Germinal center (tissue), 1 donor: Measurements from ENCODE around the gene RPS27.
A peak's percentile ranks its signal among the peaks of the same experiment; 100 is the strongest.

Experiments used
- DNase-seq: peaks from one replicate; pipeline ENCODE4 v3.0.0; 2012; ENCODE audit warnings: mixed read lengths, low spot score

Gene RPS27

DNA sequence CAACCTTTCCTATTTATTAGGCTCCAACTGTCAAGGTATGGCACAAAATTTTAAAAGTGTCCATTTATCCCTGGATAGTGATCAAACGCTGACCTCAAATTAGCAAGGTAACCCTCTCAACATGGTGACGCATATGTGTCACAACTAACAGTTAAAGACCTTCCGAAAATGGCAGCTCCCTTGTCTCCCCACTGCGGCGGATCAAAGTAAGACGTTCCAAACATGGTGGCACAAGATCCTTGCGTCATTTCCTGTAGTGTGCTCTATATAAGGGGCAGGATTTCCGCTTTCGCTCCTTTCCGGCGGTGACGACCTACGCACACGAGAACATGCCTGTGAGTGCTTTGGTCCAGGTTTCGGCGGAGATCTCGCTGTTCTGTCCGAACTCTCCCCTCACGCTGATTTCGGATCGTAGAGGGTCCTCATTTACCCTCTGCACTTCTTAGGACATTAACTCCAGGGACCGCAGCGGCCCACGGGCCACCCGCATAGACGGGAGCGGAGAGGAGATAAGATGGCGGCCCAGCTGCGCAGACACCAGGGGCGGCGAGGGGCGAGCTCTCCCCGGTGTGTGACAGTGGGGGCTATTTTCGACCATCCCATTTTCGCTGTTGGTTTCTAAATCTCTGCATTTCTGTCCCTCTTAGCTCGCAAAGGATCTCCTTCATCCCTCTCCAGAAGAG is at the start of gene RPS27:
Gene RPS27, plus strand, starts transcription at position 295 of the 683 bp plus-strand sequence. Its CDS starts 35 bp downstream, at position 330.
- DNase-seq = peak; percentile 94

GRCh38 chr1:153941826-153942725 is 48.5 kb upstream of the RPS27 start:
- no peak for DNase-seq

- DNase-seq = no peak
Observed at GRCh38 chr1:153942766-153943549, 47.6 kb upstream of the RPS27 start.

DNA sequence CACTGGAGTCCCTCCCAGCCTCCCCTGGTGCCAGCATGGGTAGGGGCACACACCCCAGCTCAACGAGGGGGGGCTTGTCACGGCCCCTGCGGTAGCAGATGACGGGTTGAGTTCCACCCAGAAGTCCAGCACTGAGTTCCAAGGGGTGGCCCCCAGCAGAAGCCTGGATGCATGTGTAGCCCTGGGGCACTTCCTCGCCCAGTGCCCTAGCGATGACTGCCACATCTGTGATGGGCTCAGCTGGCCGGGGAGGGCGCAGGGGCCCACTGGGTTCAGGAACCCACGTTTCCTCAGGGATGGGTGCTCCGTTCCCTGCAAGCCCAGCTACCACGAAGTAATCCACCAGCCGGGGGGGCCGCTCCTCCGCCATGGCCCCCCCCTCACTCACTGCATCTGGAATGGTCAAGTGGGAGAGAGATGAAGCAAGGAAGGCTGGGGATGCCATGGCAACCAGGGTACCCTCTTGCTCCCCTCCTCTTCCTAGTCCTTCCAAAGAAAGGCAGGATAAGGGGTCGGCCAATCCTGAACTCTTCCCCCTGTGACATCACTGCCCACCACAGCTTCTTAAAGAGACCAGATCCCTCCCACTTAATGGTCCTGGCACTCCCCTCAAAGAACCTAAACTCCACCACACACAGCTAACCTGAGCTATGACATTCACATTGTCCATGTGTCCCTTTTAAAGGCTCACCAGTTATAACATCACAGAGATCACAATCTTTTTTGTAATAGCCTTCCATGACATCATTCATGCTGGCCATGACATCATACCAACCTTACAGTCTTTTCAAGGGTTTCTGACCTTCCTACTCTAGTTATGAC is 46.3 kb upstream of the RPS27 start:
- no peak for DNase-seq

GRCh38 chr1:153944827-153945117 is 45.8 kb upstream of the RPS27 start:
- DNase-seq = no peak

DNA sequence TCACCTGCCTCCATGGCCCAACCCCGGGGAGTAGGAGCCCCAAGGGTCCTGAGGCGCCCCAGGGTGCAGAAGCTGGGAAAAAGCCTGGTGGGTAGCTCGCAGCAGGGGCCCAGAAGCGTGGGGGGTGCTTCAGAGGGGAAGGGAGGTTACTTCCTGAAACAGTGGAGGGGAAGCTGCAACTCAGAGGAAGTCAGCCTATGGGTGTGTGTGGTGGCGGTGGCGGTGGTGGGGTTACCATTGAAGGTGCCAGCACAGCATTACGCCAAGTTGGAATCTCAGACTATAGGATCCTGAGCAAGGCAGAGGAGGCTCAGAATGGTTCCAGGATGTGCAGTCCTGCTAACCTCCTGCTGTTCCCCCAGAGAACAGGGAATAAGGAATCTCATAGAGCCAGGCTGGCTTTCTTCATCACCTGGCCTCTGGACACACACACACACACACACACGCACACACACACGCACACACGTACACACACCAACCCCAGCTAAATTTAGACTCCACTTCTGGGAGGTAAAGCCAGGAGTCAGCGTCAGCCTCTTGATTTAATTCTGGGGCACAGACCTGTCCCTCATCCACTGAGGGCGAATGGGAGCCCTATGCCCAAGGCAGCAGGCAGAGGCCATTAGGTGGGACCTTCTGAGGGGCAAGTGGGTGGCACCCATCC is 45.3 kb upstream of the RPS27 start:
- peak; percentile 87 for DNase-seq

- peak; percentile 94 for DNase-seq
Observed at GRCh38 chr1:153945795-153946621, 44.6 kb upstream of the RPS27 start.

GRCh38 chr1:153946622-153947241 is 43.8 kb upstream of the RPS27 start, which contains the start of gene DENND4B:
DENND4B (minus strand) TSS chr1:153946718; CDS start chr1:153944374, 2,344 bp downstream.
- DNase-seq = peak; percentile 91

DNA sequence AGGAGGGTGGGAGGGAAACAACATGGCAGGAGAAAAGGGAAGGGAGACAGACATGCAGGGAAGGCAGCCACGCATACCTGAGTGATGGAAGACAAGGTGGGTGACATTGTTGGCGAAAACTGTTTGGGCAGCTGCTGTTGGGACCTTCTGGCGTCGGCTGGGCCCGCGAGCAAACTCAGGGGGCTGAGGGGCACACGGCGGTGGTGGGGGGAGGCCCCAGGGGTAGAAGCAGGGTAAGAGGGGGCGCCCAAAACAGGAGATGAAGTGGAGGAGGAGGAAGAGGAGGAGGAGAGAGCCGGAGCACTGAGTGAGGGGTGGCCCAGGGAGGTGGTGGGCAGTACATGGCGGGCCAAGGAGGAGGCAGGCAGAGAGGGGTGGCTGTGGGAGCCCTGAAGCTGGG is 39.4 kb upstream of the RPS27 start:
- no peak for DNase-seq

DNA sequence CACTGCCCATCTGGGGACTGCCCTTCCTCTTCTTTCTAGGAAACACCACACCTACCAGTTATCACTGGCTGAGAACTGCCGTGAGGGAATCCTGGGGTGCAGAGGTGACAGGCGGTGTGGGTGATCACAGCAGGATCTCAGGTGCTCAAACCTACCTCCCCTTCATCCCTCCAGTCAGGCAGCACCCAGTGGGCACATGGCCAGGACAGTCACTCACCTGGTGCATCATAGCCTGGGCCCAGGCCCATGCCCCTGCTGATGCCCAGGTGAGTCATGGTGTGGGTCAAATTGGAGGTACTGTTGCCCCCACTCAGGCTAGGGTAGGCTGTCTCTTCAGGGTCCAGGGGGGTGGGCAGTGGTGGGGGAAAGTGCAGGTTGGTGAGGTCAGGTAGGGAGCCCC is 38.8 kb upstream of the RPS27 start:
- no peak for DNase-seq

GRCh38 chr1:153953859-153954365 is 36.6 kb upstream of the RPS27 start:
- DNase-seq = no peak

- no peak for DNase-seq
Observed at GRCh38 chr1:153954826-153955225, 35.7 kb upstream of the RPS27 start.

DNA sequence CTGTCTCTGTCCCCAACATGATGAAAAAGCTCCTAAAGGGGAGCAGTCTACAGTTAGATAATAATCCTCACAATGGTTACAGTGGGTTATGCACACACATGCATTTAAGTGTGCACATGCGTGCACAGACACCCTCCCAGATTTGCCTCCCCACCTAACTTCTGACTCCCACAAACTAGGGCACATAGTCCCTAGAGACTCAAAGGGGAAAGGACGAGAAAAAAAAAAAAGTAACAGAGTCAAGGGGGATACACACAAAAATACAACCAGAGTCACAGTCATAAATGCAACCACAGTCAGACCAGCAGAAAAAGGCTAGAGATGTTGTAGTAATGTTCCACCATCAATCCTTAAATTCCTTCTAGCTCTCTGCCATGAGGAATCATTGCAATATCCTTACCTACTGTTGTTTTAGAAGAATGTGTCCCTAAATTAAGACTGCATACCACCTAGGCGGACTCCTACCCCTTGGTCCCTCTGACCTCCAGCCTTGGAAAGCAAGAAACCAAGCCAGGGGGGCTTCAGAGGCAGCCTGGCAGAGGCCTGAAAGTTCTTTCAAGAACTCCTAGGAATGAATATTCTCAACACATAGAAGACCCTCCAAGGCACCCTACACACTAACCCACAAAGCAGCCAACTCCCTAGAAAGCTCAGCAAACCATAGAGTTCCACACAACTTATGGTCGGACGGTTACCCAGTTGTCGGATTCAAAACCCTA is 33.4 kb upstream of the RPS27 start:
- DNase-seq = no peak

DNA sequence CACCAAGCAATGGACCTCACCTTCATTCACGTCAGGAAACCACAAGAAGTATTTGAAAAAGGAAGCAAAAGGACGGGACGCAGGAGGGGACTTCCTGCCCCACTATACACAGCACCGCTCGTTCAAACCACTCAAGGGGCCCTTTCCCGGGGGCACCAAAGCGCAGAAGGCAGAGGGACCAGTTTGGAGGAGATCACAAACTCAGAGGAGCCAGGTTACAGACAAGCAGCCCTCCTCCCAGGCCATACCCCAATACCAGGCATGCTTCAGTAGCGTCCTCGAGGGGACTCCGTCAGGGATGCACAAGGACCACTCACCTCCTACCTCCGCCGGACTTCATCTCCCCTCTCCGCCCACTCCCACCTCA is 32.8 kb upstream of the RPS27 start:
- DNase-seq = peak; percentile 45

DNA sequence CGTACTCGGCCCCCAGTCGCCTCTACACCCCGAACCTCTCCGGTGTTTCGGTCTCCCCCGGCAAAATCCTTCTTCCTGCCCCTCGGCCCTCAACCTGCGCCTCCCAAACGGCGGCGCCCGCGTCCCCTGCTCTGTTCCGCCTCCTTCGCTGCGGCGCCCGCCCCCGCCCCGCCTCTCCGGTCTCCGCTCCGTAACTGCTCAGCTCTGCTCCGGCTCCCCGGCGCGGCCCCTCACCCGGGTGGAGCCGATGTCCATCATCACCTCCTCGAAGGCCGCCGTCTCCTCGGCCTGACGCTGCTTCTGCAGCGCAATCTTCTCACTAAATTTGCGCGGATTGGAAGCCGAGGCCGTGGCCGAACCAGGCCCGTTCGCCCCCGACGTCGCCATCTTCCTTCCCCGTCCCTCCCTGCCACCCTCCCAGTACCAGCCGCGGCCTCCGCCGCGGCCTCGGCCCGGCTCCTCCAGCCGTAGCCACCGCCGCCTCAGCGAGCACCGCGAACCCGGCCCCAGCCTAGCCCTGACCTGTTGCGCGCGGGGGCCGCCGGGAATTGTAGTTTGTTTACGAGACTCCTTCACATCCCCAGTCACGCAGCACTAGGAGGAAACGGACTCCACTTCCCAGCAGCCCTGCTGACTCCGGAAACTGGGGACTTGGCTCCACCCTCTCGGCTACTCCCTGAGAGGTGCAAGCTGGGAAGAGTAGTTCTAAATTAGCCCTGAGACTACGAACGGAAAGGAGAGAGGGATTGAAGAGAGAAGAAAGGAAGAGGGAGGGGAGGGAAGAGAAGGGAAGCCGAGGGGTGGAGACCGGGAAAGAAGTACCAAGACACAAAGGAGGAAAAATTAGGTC is 32.2 kb upstream of the RPS27 start, which contains the start of gene CRTC2:
Gene CRTC2, minus strand, starts transcription at position 502 of the 850 bp plus-strand sequence. Its CDS starts 115 bp downstream, at position 387.
- peak; percentile 97 for DNase-seq

DNA sequence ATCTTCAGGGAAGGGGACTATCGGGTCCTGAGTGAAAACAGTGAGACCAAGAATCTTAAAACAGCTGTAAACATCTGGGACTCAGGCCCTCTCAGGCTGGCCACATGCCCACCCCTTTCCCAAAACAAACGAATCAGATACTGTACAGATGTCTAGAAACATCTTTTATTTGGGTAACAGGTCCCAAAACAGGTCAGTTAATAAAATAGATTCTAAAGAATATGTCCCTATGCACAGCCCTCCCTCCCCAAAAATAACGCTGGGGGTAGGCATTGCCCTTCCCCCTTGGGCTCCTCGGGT is 31.7 kb upstream of the RPS27 start:
- no peak for DNase-seq

DNA sequence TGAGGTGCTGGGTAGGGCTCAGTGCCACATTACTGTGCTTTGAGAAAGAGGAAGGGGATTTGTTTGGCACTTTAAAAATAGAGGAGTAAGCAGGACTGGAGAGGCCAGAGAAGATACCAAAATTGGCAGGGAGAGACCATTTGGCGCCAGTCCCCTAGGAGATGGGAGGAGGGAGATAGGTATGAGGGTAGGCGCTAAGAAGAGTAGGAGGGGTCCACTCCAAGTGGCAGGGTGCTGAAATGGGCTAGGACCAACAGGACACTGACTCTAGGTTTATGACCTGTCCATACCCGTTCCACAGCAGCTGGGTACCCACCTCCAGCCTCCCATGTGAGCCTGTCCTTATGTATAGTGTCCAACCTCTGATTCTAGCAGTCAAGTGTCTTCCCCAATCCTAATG is 31.1 kb upstream of the RPS27 start:
- DNase-seq = no peak

- DNase-seq = no peak
Observed at GRCh38 chr1:153960206-153960605, 30.4 kb upstream of the RPS27 start.
